Rectal smooth muscle tissue (tissue), 1 donor: ENCODE data around the gene FAM193B.
"Not testable (repeated sequence)": the region's sequence is repeated elsewhere in the genome, so short reads cannot be mapped to it uniquely, and the experiment has no call there.

Experiments
- H3K27ac ChIP-seq: one replicate; pipeline ENCODE4 v1.7.0; 2013; ENCODE audit warnings: low read depth, low read length, inconsistent platforms
- H3K27me3 ChIP-seq: one replicate; pipeline ENCODE4 v1.7.0; 2013; ENCODE audit warnings: low read length; ENCODE audit not compliant: control insufficient read depth, insufficient read depth
- H3K36me3 ChIP-seq: one replicate; pipeline ENCODE4 v1.7.0; 2013; ENCODE audit warnings: low read length; ENCODE audit not compliant: control insufficient read depth, insufficient read depth
- H3K4me1 ChIP-seq: one replicate; pipeline ENCODE4 v1.7.0; 2013; ENCODE audit warnings: low read length; ENCODE audit not compliant: control insufficient read depth, insufficient read depth
- H3K4me3 ChIP-seq: one replicate; pipeline ENCODE4 v1.7.0; 2013; ENCODE audit warnings: low read length
- H3K9ac ChIP-seq: one replicate; pipeline ENCODE4 v1.7.0; 2013; ENCODE audit warnings: low read length

The FAM193B gene

DNA sequence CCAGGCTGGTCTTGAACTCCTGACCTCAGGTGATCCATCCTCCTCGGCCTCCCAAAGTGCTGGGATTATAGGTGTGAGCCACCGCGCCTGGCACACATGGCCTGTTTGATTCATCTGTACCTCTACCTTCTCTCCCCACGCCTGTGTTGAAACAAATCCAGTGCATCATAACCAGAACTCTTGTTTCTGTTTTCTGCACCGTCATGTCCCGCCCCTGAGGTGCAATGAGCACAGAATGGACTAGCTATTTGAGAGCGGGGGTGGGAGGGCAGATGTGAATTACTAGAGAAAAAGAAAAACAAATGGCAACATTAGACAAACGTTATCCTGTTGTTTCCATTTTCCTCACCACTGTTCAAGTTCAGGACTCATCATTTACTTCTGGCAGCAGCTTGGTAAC is 10.7 kb upstream of the FAM193B start:
- Histone ChIP-seq H3K27ac (no peak overlapping the region), H3K27me3 (no peaks in the 10 kb centered on the region), H3K4me1 (no peaks in the 10 kb centered on the region), H3K9ac (no peak overlapping the region), H3K4me3 (no peak overlapping the region), H3K36me3 (no peaks in the 10 kb centered on the region)

GRCh38 chr5:177559446-177559941 is 5.1 kb upstream of the FAM193B start:
- not testable (repeated sequence) for H3K4me3 ChIP-seq, H3K27me3 ChIP-seq, H3K36me3 ChIP-seq, H3K9ac ChIP-seq, H3K27ac ChIP-seq, H3K4me1 ChIP-seq

- Histone ChIP-seq H3K36me3 (no peaks in the 10 kb centered on the region), H3K27me3 (no peaks in the 10 kb centered on the region), H3K4me1 (peaks cover 3% of the 10 kb centered on the region), H3K4me3 (no peak overlapping the region), H3K27ac (no peak overlapping the region), H3K9ac (no peak overlapping the region)
These were observed 3.4 kb upstream of the FAM193B start for GRCh38 chr5:177557796-177558195.

GRCh38 chr5:177557041-177557647 is 2.8 kb upstream of the FAM193B start:
- H3K36me3 ChIP-seq: no peaks in the 10 kb centered on the region
- H3K27me3 ChIP-seq: no peaks in the 10 kb centered on the region
- H3K4me3 ChIP-seq: no peak overlapping the region
- no peak overlapping the region for H3K9ac ChIP-seq
- no peak overlapping the region for H3K27ac ChIP-seq
- H3K4me1 ChIP-seq: peaks cover 8% of the 10 kb centered on the region

DNA sequence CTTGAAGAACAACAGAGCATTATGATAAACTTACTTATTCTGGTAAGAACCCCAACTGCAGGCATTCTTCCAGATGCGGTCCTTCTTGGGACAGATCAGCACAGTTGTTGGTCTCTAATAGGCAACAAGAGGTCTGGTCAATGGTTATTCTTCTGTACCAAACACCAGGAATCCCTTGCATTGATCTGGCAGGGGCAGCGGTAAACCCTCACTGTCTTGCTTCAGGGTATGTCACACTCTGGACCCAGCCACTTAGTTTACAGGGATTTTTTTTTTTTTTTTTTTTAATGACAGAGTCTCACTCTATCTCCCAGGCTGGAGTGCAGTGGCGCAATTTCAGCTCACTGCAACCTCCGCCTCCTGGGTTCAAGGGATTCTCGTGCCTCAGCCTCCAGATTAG is 1.3 kb upstream of the FAM193B start:
- Histone ChIP-seq H3K36me3 (no peaks in the 10 kb centered on the region), H3K27me3 (no peaks in the 10 kb centered on the region), H3K4me1 (peaks cover 8% of the 10 kb centered on the region), H3K9ac (no peak overlapping the region), H3K27ac (no peak overlapping the region), H3K4me3 (no peak overlapping the region)

DNA sequence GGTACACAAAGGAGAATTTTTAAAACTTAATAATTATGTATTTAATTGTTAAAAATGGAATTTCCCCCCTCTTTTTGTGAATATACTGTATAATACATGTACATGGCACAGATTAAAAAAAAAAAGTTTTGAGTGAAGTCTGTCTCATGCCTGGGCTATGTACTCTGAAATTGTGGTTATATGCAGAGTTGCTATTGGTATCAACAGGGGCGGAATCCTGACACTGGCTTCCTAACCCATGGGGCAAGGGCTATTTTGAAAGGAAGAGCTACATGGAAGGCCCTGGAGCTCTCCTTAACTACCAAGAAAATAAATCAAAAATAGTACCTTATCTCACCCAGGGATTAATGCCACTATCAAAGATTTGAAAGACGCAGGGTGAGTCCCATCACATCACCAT is 865 bp upstream of the FAM193B start:
- Histone ChIP-seq H3K27me3 (no peaks in the 10 kb centered on the region), H3K4me3 (peak overlapping the region; percentile 72), H3K4me1 (peaks cover 8% of the 10 kb centered on the region), H3K36me3 (peaks cover 3% of the 10 kb centered on the region), H3K27ac (no peak overlapping the region), H3K9ac (no peak overlapping the region)

GRCh38 chr5:177553671-177554429 is 513 bp downstream of the FAM193B start:
- Histone ChIP-seq H3K4me1 (peaks cover 8% of the 10 kb centered on the region), H3K27ac (peak overlapping the region; percentile 55), H3K36me3 (peaks cover 4% of the 10 kb centered on the region), H3K9ac (peak overlapping the region; percentile 16), H3K4me3 (peak overlapping the region; percentile 80), H3K27me3 (no peaks in the 10 kb centered on the region)

DNA sequence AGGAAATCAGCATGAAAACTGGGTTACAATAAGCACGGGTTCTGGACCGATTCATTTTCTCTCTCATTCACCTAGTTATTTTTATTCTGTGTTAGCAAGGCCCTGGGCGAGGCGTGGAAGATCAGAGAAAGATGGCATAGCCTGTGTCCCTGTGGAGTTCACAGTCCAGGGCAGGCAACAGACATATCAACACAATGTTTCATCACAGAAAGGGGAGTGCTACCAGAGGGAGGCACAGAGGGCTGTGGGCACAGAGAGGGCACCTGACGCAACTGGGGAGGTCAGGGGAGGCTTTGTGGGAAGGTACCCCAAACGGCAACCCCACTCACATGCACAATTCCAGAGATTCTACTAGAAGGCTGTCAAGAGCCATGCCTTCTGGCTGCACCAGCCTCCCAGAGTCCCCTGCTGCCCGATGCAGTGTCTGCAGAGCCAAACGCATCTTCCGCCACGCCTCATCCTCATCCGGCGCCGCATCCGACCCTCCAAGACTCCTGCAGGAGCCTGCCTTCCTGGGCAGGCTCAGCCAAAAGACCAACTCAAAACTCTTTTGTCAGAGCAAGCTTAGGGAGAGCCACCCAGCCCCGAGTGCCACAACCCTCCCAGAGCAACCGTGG is 1.4 kb downstream of the FAM193B start:
- Histone ChIP-seq H3K4me3 (peak overlapping the region; percentile 80), H3K36me3 (peaks cover 4% of the 10 kb centered on the region), H3K9ac (peak overlapping the region; percentile 1), H3K27ac (no peak overlapping the region), H3K27me3 (no peaks in the 10 kb centered on the region), H3K4me1 (peaks cover 11% of the 10 kb centered on the region)

GRCh38 chr5:177550122-177550521 is 4.2 kb downstream of the FAM193B start:
- Histone ChIP-seq H3K4me3 (no peak overlapping the region), H3K27me3 (no peaks in the 10 kb centered on the region), H3K27ac (no peak overlapping the region), H3K4me1 (peaks cover 29% of the 10 kb centered on the region), H3K36me3 (peaks cover 4% of the 10 kb centered on the region), H3K9ac (no peak overlapping the region)

DNA sequence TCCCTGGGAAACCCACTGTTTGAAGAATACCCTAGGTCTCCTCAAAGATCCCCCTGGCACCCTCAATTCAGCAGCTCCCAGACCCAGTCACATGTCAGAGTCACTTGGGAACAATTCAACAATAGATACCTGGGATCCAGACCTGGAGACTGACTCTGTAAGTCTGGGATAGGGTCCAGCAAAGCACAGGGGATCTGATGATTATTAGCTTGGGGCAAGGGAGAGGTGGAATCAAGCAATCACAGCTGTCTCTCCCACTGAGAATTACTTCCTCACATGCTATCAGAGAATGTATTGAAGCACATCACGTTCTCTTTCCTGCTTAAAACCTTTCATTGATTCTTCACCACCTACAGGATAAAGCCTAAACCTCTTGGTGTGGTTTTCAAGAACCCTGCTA is 5.9 kb downstream of the FAM193B start:
- Histone ChIP-seq H3K27ac (no peak overlapping the region), H3K36me3 (peaks cover 4% of the 10 kb centered on the region), H3K4me3 (no peak overlapping the region), H3K9ac (no peak overlapping the region), H3K4me1 (peaks cover 29% of the 10 kb centered on the region), H3K27me3 (no peaks in the 10 kb centered on the region)

GRCh38 chr5:177547736-177548135 is 6.6 kb downstream of the FAM193B start:
- no peak overlapping the region for H3K9ac ChIP-seq
- peaks cover 25% of the 10 kb centered on the region for H3K4me1 ChIP-seq
- no peak overlapping the region for H3K27ac ChIP-seq

GRCh38 chr5:177546258-177546741 is 8.1 kb downstream of the FAM193B start:
- Histone ChIP-seq H3K27me3 (no peaks in the 10 kb centered on the region), H3K4me3 (no peak overlapping the region), H3K9ac (no peak overlapping the region), H3K4me1 (peaks cover 21% of the 10 kb centered on the region), H3K36me3 (peaks cover 4% of the 10 kb centered on the region), H3K27ac (peak overlapping the region; percentile 76)

More at GRCh38 chr5:177547736-177548135, 6.6 kb downstream of the FAM193B start:
- H3K36me3 ChIP-seq: peaks cover 4% of the 10 kb centered on the region
- no peak overlapping the region for H3K4me3 ChIP-seq
- no peaks in the 10 kb centered on the region for H3K27me3 ChIP-seq
